Measurements from ENCODE around the gene MAMLD1.
"Not testable (repeated sequence)": the region's sequence is repeated elsewhere in the genome, so short reads cannot be mapped to it uniquely, and the experiment has no call there.

MAMLD1 gene, protein sequence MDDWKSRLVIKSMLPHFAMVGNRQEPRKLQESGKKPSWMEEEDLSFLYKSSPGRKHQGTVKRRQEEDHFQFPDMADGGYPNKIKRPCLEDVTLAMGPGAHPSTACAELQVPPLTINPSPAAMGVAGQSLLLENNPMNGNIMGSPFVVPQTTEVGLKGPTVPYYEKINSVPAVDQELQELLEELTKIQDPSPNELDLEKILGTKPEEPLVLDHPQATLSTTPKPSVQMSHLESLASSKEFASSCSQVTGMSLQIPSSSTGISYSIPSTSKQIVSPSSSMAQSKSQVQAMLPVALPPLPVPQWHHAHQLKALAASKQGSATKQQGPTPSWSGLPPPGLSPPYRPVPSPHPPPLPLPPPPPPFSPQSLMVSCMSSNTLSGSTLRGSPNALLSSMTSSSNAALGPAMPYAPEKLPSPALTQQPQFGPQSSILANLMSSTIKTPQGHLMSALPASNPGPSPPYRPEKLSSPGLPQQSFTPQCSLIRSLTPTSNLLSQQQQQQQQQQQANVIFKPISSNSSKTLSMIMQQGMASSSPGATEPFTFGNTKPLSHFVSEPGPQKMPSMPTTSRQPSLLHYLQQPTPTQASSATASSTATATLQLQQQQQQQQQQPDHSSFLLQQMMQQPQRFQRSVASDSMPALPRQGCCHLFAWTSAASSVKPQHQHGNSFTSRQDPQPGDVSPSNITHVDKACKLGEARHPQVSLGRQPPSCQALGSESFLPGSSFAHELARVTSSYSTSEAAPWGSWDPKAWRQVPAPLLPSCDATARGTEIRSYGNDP

GRCh38 chrX:150362599-150363481 lies at the start of gene MAMLD1:
MAMLD1 (plus strand) TSS chrX:150363317; CDS start chrX:150445517, 82,200 bp downstream.
- DNase-seq = peak; percentile 59

DNA sequence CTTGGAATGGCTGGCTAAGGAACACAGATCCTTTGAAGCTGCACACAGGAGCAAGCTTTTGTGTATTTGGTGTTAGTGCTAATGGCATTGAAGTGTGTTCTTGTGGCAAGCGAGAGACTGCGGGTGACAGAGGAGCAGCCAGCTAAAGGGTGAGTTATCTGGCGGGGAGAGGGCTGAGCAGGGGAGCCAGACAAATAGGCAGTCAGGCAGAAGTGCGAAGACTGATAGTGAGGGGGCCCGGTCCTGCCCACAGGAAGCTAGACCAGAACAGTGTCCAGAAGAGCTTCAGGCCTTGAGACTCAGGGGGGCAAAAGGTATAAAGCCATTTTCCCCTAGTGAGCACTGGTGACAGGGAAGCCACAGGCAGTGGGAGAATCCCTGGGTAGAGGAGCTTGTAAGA lies 49.6 kb upstream of the MAMLD1 start:
- no peak for DNase-seq

- DNase-seq = no peak
These were observed 48.9 kb upstream of the MAMLD1 start for GRCh38 chrX:150314186-150314585.

GRCh38 chrX:150316564-150316963 lies 46.6 kb upstream of the MAMLD1 start:
- peak; percentile 6 for DNase-seq

DNA sequence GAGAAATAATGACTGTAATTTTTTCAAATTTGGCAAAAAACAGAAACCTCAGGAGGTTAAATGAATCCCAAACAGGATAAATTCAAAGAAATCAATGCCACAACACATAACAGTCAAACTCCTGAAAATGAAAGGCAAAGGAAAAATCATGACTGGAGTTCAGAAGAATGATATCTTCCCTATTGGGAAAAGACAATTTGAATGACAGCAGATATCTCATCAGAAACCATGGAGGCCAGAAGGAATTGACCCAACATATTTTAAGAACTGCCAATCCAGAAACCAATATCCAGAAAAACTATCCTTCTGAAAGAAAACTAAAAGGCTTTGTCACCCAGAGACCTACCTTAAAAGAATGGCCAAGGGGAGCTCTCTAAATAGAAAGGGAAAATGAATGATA lies 40.1 kb upstream of the MAMLD1 start:
- no peak for DNase-seq

GRCh38 chrX:150324035-150324728 lies 38.9 kb upstream of the MAMLD1 start:
- peak; percentile 22 for DNase-seq

GRCh38 chrX:150324919-150325318 lies 38.2 kb upstream of the MAMLD1 start:
- no peak for DNase-seq

GRCh38 chrX:150326541-150327247 lies 36.4 kb upstream of the MAMLD1 start:
- DNase-seq = no peak

DNA sequence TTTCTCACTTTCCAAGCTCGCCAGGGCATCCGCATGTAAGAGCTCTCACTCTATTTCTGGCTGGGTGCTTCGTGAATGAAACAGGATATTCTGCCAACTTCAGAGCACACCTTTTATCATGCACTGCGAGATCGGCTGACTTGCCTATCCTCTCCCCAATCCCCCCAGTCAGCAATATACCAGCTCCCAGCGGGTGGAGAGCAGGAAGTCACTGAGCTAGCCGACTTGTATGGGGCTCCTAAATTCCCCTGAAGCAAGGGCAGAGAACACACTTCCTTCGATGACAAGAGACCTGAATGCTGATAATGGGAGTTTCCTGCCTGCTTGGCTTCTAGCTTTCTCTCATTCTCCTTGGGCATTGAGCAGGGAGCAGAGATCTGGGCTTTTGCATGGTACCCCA lies 33.8 kb upstream of the MAMLD1 start:
- no peak for DNase-seq

- no peak for DNase-seq
These were observed 33.2 kb upstream of the MAMLD1 start for GRCh38 chrX:150329868-150330267.

DNA sequence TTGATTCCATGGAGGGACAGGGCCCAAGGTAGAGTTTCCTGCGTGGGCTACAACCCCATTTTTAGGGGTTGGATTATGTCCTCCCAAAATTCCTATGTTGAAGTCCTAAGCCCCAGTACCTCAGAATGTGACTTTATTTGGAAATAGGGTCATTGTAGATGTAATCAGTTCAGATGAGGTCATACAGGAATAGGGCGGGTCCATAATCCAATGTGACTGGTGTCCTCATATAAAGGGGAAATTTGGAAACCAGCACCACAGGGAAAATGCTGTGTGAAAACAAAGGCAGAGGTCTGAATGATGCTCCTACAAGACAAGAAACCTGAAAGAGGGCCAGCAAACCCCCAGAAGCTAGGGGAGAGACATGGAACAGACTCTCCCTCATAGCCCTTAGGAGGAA lies 31.1 kb upstream of the MAMLD1 start:
- no peak for DNase-seq

- DNase-seq = no peak
These were observed 29.0 kb upstream of the MAMLD1 start for GRCh38 chrX:150334100-150334499.

DNA sequence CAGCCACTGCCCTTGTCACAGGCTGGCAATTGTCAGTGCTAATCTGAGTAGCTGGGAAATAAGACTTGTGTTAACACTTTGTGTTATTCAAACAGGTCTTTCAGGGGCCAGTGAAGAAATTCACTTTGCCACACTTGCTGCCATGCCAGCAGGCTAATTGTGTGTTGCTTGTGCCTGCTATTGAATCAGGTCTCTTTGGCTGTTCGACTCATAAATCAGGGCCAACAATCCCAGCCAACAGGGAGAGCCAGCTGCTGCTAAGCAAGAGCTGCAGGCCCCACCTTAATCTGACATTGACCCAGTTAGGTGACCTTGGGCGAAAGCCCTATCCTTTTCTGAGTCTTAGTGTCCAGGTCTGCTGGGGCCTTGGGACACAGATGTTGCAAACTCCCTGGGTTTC lies 28.1 kb upstream of the MAMLD1 start:
- DNase-seq = no peak

GRCh38 chrX:150337026-150337425 lies 26.1 kb upstream of the MAMLD1 start:
- DNase-seq = no peak

DNA sequence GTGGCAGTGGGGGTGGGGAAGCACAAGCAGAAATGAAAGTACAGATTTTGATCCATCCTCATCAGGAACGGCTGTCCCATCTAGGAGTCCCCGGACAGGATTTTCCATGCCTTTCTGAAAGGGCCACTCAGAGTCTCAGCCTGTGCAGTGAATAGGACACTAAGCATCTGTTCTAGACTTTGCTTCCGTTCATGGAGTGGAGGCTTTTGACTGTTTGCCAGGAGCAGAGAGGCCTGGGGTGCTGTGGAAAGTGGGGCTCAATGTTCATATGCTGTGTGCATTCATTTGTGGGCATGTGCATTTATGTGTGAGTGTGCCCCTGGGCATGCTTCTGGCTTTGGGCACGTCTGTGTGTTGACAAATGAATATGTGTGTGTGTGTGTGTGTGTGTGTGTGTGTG lies 25.6 kb upstream of the MAMLD1 start:
- no peak for DNase-seq

- no peak for DNase-seq
These were observed 24.5 kb upstream of the MAMLD1 start for GRCh38 chrX:150338615-150339014.

GRCh38 chrX:150339736-150340135 lies 23.4 kb upstream of the MAMLD1 start:
- no peak for DNase-seq

GRCh38 chrX:150340326-150340725 lies 22.8 kb upstream of the MAMLD1 start:
- DNase-seq = not testable (repeated sequence)

DNA sequence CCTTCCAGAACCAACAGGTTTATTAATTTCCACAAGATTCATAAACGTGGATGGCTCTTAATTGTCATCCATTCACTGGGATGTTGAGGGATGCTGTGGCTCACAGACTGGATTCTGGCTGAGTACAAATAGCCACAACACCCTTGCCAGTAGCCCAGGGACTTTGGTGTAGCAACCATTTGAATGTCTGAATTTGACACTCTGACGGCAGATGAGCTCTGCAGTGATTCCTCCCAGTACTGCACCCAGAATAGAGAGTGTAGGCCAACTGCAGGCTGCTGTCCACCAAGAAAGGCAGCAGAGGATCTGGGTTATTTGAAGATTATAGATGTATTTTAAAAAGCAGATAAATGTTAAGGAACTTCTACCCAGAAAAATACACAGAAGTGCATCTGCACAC lies 15.6 kb upstream of the MAMLD1 start:
- DNase-seq = no peak

DNA sequence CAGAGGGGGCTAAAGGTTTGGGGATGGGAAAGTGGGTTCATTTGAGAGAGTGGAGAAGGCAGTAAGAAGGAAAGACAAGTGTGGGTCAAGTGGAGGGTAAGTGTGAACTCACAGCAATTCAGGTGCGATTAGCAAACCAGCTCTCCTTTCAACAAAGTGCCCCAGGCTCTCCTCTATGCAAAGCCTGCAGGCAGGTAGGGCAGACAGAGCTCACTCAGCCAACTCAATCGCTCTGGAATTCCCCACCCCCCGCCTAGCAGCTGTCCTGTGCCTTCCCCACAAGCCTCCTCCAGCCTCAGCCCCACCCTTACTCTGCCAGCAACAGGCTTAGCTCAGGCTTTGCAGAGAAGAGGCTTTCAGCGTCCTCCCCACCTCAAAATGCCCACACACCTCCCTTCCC lies 14.8 kb upstream of the MAMLD1 start:
- peak; percentile 89 for DNase-seq

GRCh38 chrX:150352114-150352513 lies 11.0 kb upstream of the MAMLD1 start:
- DNase-seq = no peak

- DNase-seq = no peak
These were observed 10.5 kb upstream of the MAMLD1 start for GRCh38 chrX:150352581-150352980.
